ENCODE data around the gene PTPRD. TPM values are rescaled to one million over a fixed set of nuclear protein-coding genes. Genes with fewer than 3 reads are reported as not detected.
"Not testable (repeated sequence)": the region's sequence is repeated elsewhere in the genome, so short reads cannot be mapped to it uniquely, and the experiment has no call there.

Gene PTPRD
- total RNA-seq, 2 donors from 2014 or later: 19.6 to 101 TPM

DNA sequence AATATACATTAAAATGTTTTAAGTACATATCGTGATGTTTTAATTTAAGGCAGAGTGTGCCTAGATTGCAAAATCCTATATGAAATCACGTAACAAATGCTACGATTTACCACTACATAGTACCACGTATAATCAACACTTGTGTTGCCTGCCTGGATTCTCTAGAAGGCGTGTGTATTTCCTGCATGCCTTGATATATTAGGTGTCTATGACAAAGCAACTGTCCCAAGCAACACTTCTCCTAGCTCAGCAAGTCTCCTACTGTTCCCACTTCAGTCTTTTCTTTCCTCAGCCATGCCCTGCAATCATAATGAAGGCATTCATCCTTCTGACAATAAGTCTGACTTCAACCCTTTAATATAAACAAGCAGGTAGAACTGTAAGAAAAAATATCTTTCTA lies 89.6 kb downstream of the PTPRD start:
- no peaks in the 10 kb centered on the region for H3K36me3 ChIP-seq
- H3K4me1 ChIP-seq (ENCODE audit: control insufficient read depth in 1 of 2, low read depth in 2 of 2): no peaks in the 10 kb centered on the region
- no peaks in the 10 kb centered on the region for H3K9me3 ChIP-seq
- H3K27ac ChIP-seq: no peak overlapping the region
- no peaks in the 10 kb centered on the region for H3K27me3 ChIP-seq (replicated peaks; ENCODE audit: insufficient read depth)
- no peak overlapping the region for H3K4me3 ChIP-seq
- DNase-seq (ENCODE audit: low spot score): no peak
- no peak for ATAC-seq (ENCODE audit: insufficient number of reproducible peaks, low FRiP score, low read depth)
- TF ChIP-seq, protein P1, sequence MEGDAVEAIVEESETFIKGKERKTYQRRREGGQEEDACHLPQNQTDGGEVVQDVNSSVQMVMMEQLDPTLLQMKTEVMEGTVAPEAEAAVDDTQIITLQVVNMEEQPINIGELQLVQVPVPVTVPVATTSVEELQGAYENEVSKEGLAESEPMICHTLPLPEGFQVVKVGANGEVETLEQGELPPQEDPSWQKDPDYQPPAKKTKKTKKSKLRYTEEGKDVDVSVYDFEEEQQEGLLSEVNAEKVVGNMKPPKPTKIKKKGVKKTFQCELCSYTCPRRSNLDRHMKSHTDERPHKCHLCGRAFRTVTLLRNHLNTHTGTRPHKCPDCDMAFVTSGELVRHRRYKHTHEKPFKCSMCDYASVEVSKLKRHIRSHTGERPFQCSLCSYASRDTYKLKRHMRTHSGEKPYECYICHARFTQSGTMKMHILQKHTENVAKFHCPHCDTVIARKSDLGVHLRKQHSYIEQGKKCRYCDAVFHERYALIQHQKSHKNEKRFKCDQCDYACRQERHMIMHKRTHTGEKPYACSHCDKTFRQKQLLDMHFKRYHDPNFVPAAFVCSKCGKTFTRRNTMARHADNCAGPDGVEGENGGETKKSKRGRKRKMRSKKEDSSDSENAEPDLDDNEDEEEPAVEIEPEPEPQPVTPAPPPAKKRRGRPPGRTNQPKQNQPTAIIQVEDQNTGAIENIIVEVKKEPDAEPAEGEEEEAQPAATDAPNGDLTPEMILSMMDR (IDR thresholded peaks at IDR 0.05): no peak

DNA sequence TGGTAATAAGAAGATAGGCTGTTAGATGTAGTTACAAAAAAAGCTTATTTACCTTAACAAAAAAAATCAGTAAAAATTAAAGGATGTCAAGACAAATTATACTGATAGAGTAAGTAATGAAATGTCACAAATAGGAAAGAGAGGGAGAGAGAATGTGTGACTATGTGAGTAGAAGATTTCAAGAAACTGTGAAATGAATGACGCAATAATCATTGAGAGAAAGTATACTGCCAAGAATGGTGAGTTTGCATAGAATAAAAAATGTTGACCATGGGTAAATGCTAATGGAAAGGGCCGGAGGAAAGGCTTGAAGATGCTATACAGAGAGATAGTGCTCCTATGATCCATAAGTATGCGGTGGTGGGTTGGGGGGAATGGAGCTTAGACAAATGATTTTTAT lies 100.7 kb downstream of the PTPRD start:
- Histone ChIP-seq H3K9me3 (peaks cover 6% of the 10 kb centered on the region), H3K4me3 (no peak overlapping the region), H3K4me1 (ENCODE audit: control insufficient read depth in 1 of 2, low read depth in 2 of 2) (no peaks in the 10 kb centered on the region), H3K27ac (no peak overlapping the region), H3K27me3 (replicated peaks; ENCODE audit: insufficient read depth) (no peaks in the 10 kb centered on the region), H3K36me3 (no peaks in the 10 kb centered on the region)
- no peak for DNase-seq (ENCODE audit: low spot score)
- ATAC-seq (ENCODE audit: insufficient number of reproducible peaks, low FRiP score, low read depth): no peak
- TF ChIP-seq, protein P1 (IDR thresholded peaks at IDR 0.05): no peak

DNA sequence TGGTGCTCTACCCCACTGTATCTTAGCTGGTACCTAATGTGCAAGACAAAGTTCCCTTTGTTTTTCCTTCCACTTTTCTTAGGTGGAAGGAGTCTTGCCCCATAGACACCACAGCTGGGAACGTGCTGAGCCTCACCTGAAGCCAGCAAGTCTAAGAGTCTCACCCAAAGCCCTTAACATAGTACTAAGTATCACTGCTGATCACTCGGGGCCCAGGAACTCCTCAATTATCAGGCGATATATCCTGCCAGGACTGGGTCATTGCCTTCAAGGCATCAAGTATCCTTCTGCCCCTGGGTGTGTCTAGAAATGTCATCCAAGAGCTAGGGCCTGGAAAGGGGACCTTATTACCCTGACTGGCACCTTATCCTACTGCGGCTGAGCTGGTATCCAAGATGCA lies 123.9 kb downstream of the PTPRD start:
- H3K27ac ChIP-seq: no peak overlapping the region
- DNase-seq (ENCODE audit: low spot score) (no peak), ATAC-seq (ENCODE audit: insufficient number of reproducible peaks, low FRiP score, low read depth) (no peak)
- H3K4me1 ChIP-seq (ENCODE audit: control insufficient read depth in 1 of 2, low read depth in 2 of 2): no peaks in the 10 kb centered on the region
- TF ChIP-seq, protein P1 (IDR thresholded peaks at IDR 0.05): no peak
- no peaks in the 10 kb centered on the region for H3K36me3 ChIP-seq
- no peak overlapping the region for H3K4me3 ChIP-seq
- no peaks in the 10 kb centered on the region for H3K9me3 ChIP-seq
- no peaks in the 10 kb centered on the region for H3K27me3 ChIP-seq (replicated peaks; ENCODE audit: insufficient read depth)

DNA sequence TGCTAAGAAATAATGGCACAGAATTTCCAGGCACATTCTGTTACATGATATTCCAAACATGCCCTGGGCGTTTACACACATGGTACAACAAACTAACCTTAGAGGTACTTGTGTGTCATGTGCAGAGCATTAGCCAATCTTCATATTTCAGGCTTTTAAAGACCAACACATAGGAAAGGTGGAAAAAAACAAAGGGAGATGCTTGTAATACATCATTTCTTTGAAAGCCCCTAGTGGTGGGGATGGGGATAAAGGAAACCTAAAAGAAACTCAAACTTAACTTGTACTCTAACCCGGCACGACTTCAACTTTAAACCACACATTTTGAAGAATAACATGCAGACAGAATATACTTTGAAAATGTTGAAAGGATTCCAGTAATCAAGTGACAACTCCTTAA lies 133.6 kb downstream of the PTPRD start:
- Histone ChIP-seq H3K27me3 (replicated peaks; ENCODE audit: insufficient read depth) (no peaks in the 10 kb centered on the region), H3K4me3 (no peak overlapping the region), H3K36me3 (no peaks in the 10 kb centered on the region), H3K4me1 (ENCODE audit: control insufficient read depth in 1 of 2, low read depth in 2 of 2) (no peaks in the 10 kb centered on the region), H3K27ac (no peak overlapping the region), H3K9me3 (no peaks in the 10 kb centered on the region)
- TF ChIP-seq, protein P1 (IDR thresholded peaks at IDR 0.05): no peak
- DNase-seq (ENCODE audit: low spot score) (no peak), ATAC-seq (ENCODE audit: insufficient number of reproducible peaks, low FRiP score, low read depth) (no peak)

DNA sequence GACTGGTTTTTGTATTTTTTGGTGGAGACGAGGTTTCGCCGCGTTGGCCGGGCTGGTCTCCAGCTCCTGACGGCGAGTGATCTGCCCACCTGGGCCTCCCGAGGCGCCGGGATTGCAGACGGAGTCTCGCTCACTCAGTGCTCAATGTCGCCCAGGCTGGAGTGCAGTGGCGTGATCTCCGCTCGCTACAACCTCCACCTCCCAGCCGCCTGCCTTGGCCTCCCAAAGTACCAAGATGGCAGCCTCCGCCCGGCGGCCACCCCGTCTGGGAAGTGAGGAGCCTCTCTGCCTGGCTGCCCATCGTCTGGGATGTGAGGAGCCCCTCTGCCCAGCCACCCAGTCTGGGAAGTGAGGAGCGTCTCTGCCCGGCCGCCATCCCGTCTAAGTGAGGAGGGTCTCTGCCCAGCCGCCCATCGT lies 163.6 kb downstream of the PTPRD start:
- not testable (repeated sequence) for H3K27ac ChIP-seq; H3K4me1 ChIP-seq (ENCODE audit: control insufficient read depth in 1 of 2, low read depth in 2 of 2); H3K27me3 ChIP-seq (replicated peaks; ENCODE audit: insufficient read depth); ATAC-seq (ENCODE audit: insufficient number of reproducible peaks, low FRiP score, low read depth); H3K36me3 ChIP-seq; DNase-seq (ENCODE audit: low spot score); H3K9me3 ChIP-seq; H3K4me3 ChIP-seq

DNA sequence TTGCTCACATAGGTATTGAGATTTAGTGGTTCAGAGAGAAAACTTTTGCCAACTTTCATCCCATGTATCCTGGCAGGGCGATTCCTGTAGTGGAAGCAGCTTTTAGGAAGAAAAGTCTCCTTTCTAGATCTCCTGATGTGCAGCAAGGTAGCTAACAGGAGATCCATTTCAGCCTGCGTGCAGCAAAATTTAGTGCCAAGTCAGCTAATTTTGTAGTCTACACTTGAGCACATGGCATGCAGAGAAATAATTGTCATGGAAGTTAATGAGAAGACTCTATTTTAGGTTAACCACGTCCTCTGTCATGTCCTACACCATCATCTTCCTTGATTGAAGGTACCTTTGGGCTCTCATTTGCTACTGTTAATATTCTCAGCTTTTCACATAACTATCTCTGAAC lies 165.8 kb downstream of the PTPRD start:
- Histone ChIP-seq H3K36me3 (no peaks in the 10 kb centered on the region), H3K4me3 (no peak overlapping the region), H3K9me3 (no peaks in the 10 kb centered on the region), H3K27me3 (replicated peaks; ENCODE audit: insufficient read depth) (no peaks in the 10 kb centered on the region), H3K4me1 (ENCODE audit: control insufficient read depth in 1 of 2, low read depth in 2 of 2) (no peaks in the 10 kb centered on the region), H3K27ac (no peak overlapping the region)
- ATAC-seq (ENCODE audit: insufficient number of reproducible peaks, low FRiP score, low read depth) (no peak), DNase-seq (ENCODE audit: low spot score) (no peak)
- TF ChIP-seq, protein P1 (IDR thresholded peaks at IDR 0.05): no peak
